ENCODE results near the gene CD4. TPM values are rescaled to one million over a fixed set of nuclear protein-coding genes. Genes with fewer than 3 reads are reported as not detected.

The CD4 gene
- total and polyA plus RNA-seq, 2 of the 4 experiments (the other 2 are of a cell fraction) = 5.7 to 15.0 TPM

DNA sequence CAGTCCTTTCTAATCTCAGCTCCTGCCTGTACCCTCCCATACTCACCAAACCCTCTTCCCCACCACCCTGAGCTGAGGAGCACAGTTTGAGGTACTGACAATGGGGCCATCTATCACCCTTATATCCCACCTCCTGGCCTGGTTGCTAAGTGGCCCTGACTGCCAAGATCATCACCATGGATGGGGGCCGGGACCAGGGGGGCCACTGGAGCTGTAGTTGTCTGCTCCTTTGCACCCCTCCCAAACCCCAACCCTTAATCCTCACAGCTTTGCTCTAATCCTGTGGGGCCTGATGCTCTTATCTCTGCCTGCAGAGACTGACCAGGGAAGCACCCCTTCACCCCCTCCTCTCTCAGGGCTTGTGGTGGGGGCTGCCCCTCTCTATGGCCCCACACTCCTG lies 51.0 kb downstream of the CD4 start:
- Histone ChIP-seq H3K4me2 (ENCODE audit: low read depth, low read length) (no peak overlapping the region), H2BK120ac (ENCODE audit: low read depth, low read length) (no peak overlapping the region), H2AFZ (replicated peaks; ENCODE audit: low read length, poor library complexity) (no peak overlapping the region), H3K4me1 (ENCODE audit: control insufficient read depth, insufficient read depth, low read length) (no peaks in the 10 kb centered on the region), H4K20me1 (ENCODE audit: insufficient read depth, low read length) (peaks cover 3% of the 10 kb centered on the region), H3K14ac (replicated peaks; ENCODE audit: low read depth, low read length) (no peak overlapping the region), H3K9me1 (ENCODE audit: insufficient read depth, low read length) (no peaks in the 10 kb centered on the region), H2BK5ac (ENCODE audit: low read depth, low read length, poor library complexity, severe bottlenecking) (no peak overlapping the region), H2BK15ac (ENCODE audit: low read depth, low read length) (no peak overlapping the region), H3K27ac (ENCODE audit: insufficient read depth, low read length) (no peak overlapping the region), H4K91ac (ENCODE audit: insufficient read depth, low read depth, low read length) (no peak overlapping the region), H2AK5ac (ENCODE audit: low read depth, low read length) (no peak overlapping the region), H3K18ac (ENCODE audit: low read depth, low read length) (no peak overlapping the region), H3K79me1 (ENCODE audit: low read depth in 1 of 2, low read length in 2 of 2) (peaks cover 0 to 3% of the 10 kb centered on the region in 2 experiments; a peak in 2 of 4 replicates), H2BK20ac (ENCODE audit: low read depth, low read length) (no peak overlapping the region), H2AK9ac (replicated peaks; ENCODE audit: low read depth, low read length, poor library complexity) (no peak overlapping the region), H3K27me3 (ENCODE audit: control insufficient read depth, insufficient read depth, low read length) (no peaks in the 10 kb centered on the region), H3K4ac (ENCODE audit: low read depth, low read length) (no peak overlapping the region), H4K8ac (ENCODE audit: low read depth in 2 of 2, low read length in 2 of 2) (no peak overlapping the region), H3K9me3 (ENCODE audit: control insufficient read depth, insufficient read depth, low read length) (no peaks in the 10 kb centered on the region), H3K9ac (ENCODE audit: low read depth, low read length) (no peak overlapping the region), H3K36me3 (ENCODE audit: control insufficient read depth, insufficient read depth, low read length) (peaks cover 70% of the 10 kb centered on the region), H3K23ac (ENCODE audit: low read depth, low read length) (no peak overlapping the region), H3K4me3 (ENCODE audit: insufficient read depth, low read depth, low read length) (no peak overlapping the region), H3K56ac (ENCODE audit: extremely low read depth, insufficient read depth, low read length) (no peak overlapping the region), H4K5ac (ENCODE audit: low read depth, low read length) (no peak overlapping the region)
- CTCF ChIA-PET = no interaction called here
- POLR2A ChIA-PET (ENCODE audit: unreplicated experiment) = no interaction called here
- TF ChIP-seq NFE2L2 (IDR thresholded peaks at IDR 0.05; ENCODE audit: low read depth, low read length) (no peak), FOS (IDR thresholded peaks at IDR 0.05; ENCODE audit: low read depth, low read length) (no peak), MXI1 (IDR thresholded peaks at IDR 0.05; ENCODE audit: borderline replicate concordance, low read depth, low read length) (no peak), RFX5 (IDR thresholded peaks at IDR 0.05; ENCODE audit: low read depth, low read length) (no peak), MAFK (IDR thresholded peaks at IDR 0.05; ENCODE audit: low read depth, low read length) (no peak), SMC3 (IDR thresholded peaks at IDR 0.05; ENCODE audit: low read depth, low read length) (no peak), BHLHE40 (IDR thresholded peaks at IDR 0.05; ENCODE audit: low read depth, low read length) (no peak), POLR2A (IDR thresholded peaks at IDR 0.05; ENCODE audit: low read depth, low read length) (no peak), MAZ (IDR thresholded peaks at IDR 0.05; ENCODE audit: borderline replicate concordance, low read depth, low read length) (no peak), CHD1 (IDR thresholded peaks at IDR 0.05; ENCODE audit: low read depth, low read length) (no peak), CEBPB (IDR thresholded peaks at IDR 0.05; ENCODE audit: low read depth, low read length) (no peak)
- TF ChIP-seq, protein P1, sequence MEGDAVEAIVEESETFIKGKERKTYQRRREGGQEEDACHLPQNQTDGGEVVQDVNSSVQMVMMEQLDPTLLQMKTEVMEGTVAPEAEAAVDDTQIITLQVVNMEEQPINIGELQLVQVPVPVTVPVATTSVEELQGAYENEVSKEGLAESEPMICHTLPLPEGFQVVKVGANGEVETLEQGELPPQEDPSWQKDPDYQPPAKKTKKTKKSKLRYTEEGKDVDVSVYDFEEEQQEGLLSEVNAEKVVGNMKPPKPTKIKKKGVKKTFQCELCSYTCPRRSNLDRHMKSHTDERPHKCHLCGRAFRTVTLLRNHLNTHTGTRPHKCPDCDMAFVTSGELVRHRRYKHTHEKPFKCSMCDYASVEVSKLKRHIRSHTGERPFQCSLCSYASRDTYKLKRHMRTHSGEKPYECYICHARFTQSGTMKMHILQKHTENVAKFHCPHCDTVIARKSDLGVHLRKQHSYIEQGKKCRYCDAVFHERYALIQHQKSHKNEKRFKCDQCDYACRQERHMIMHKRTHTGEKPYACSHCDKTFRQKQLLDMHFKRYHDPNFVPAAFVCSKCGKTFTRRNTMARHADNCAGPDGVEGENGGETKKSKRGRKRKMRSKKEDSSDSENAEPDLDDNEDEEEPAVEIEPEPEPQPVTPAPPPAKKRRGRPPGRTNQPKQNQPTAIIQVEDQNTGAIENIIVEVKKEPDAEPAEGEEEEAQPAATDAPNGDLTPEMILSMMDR (conservative IDR thresholded peaks at IDR 0.05; ENCODE audit: low read depth, low read length) = no peak
- TF ChIP-seq, protein P2, sequence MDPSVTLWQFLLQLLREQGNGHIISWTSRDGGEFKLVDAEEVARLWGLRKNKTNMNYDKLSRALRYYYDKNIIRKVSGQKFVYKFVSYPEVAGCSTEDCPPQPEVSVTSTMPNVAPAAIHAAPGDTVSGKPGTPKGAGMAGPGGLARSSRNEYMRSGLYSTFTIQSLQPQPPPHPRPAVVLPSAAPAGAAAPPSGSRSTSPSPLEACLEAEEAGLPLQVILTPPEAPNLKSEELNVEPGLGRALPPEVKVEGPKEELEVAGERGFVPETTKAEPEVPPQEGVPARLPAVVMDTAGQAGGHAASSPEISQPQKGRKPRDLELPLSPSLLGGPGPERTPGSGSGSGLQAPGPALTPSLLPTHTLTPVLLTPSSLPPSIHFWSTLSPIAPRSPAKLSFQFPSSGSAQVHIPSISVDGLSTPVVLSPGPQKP (IDR thresholded peaks at IDR 0.05; ENCODE audit: borderline replicate concordance, low read depth, low read length) = no peak
- TF ChIP-seq, protein P3, sequence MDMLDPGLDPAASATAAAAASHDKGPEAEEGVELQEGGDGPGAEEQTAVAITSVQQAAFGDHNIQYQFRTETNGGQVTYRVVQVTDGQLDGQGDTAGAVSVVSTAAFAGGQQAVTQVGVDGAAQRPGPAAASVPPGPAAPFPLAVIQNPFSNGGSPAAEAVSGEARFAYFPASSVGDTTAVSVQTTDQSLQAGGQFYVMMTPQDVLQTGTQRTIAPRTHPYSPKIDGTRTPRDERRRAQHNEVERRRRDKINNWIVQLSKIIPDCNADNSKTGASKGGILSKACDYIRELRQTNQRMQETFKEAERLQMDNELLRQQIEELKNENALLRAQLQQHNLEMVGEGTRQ (IDR thresholded peaks at IDR 0.05; ENCODE audit: low read depth, low read length) = no peak
- ATAC-seq (ENCODE audit: low read depth) = no peak
- DNase-seq = no peak
- dilution Hi-C loops (cut with HindIII; ENCODE audit: low sequenced_read_pairs, unreplicated experiment) (no loop called here), intact Hi-C loops (cut with micrococcal nuclease) (no loop called here), in situ Hi-C loops (cut with MboI; ENCODE audit: low sequenced_read_pairs) (no loop called here)
- BruUV-seq (replicated peaks) = no TSS peak
- no CpG with 5 or more reads among the region's 1 CpG for WGBS, 2 experiments (ENCODE audit: extremely low coverage in 2 of 2, insufficient read length in 1 of 2)
